Stimulated activated CD4-positive, alpha-beta T cell treated with anti-CD3 and anti-CD28 coated beads, Interleukin-12 subunit alpha, Interleukin-12 subunit beta, amount 100 ng/mL, for 48 hours (primary cell): ENCODE results near the gene ZNF678.
"Not testable (repeated sequence)": the region's sequence is repeated elsewhere in the genome, so short reads cannot be mapped to it uniquely, and the experiment has no call there.

ENCODE experiments used
- DNase-seq, 3 donors: peaks; one replicate each; pipeline ENCODE4 v3.0.0-alpha.2; 2020; ENCODE audit warnings: low read depth in 2 of 3, low spot score in 1 of 3

ZNF678 gene

GRCh38 chr1:227549892-227550291, 13.5 kb upstream of the ZNF678 start:
- no peak for DNase-seq

GRCh38 chr1:227551881-227552280, 11.5 kb upstream of the ZNF678 start:
- not testable (repeated sequence) for DNase-seq

- DNase-seq, result no peak
Observed at GRCh38 chr1:227556288-227556687, 7.1 kb upstream of the ZNF678 start.

- no peak for DNase-seq
Observed at GRCh38 chr1:227557962-227558725, 5.2 kb upstream of the ZNF678 start.

- DNase-seq, result no peak
Observed at GRCh38 chr1:227558732-227559262, 4.6 kb upstream of the ZNF678 start.

- no peak for DNase-seq
Observed at GRCh38 chr1:227559499-227559898, 3.9 kb upstream of the ZNF678 start.

- DNase-seq, result no peak
Observed at GRCh38 chr1:227559926-227560325, 3.4 kb upstream of the ZNF678 start.

- no peak for DNase-seq
Observed at GRCh38 chr1:227560393-227561173, 2.8 kb upstream of the ZNF678 start.

GRCh38 chr1:227561241-227561907, 2.0 kb upstream of the ZNF678 start:
- no peak for DNase-seq

GRCh38 chr1:227562037-227562436, 1.3 kb upstream of the ZNF678 start:
- DNase-seq, result no peak

GRCh38 chr1:227562933-227563323, 428 bp upstream of the ZNF678 start:
- DNase-seq, result no peak

GRCh38 chr1:227567256-227567655, 3.9 kb downstream of the ZNF678 start:
- DNase-seq, result no peak

GRCh38 chr1:227568593-227568992, 5.2 kb downstream of the ZNF678 start:
- DNase-seq, result no peak

GRCh38 chr1:227572752-227573151, 9.4 kb downstream of the ZNF678 start:
- no peak for DNase-seq

GRCh38 chr1:227574926-227575325, 11.6 kb downstream of the ZNF678 start:
- no peak for DNase-seq

- DNase-seq, result no peak
Observed at GRCh38 chr1:227576189-227576588, 12.8 kb downstream of the ZNF678 start.

- no peak for DNase-seq
Observed at GRCh38 chr1:227577500-227577899, 14.1 kb downstream of the ZNF678 start.

GRCh38 chr1:227583354-227583753, 20.0 kb downstream of the ZNF678 start:
- DNase-seq, result no peak

GRCh38 chr1:227586733-227587132, 23.4 kb downstream of the ZNF678 start:
- no peak for DNase-seq

GRCh38 chr1:227587968-227588367, 24.6 kb downstream of the ZNF678 start:
- DNase-seq, result no peak

- DNase-seq, result not testable (repeated sequence)
Observed at GRCh38 chr1:227588769-227589168, 25.4 kb downstream of the ZNF678 start.

GRCh38 chr1:227589777-227590176, 26.4 kb downstream of the ZNF678 start:
- not testable (repeated sequence) for DNase-seq
